Measurements from ENCODE around the gene ESRRA.

DNA sequence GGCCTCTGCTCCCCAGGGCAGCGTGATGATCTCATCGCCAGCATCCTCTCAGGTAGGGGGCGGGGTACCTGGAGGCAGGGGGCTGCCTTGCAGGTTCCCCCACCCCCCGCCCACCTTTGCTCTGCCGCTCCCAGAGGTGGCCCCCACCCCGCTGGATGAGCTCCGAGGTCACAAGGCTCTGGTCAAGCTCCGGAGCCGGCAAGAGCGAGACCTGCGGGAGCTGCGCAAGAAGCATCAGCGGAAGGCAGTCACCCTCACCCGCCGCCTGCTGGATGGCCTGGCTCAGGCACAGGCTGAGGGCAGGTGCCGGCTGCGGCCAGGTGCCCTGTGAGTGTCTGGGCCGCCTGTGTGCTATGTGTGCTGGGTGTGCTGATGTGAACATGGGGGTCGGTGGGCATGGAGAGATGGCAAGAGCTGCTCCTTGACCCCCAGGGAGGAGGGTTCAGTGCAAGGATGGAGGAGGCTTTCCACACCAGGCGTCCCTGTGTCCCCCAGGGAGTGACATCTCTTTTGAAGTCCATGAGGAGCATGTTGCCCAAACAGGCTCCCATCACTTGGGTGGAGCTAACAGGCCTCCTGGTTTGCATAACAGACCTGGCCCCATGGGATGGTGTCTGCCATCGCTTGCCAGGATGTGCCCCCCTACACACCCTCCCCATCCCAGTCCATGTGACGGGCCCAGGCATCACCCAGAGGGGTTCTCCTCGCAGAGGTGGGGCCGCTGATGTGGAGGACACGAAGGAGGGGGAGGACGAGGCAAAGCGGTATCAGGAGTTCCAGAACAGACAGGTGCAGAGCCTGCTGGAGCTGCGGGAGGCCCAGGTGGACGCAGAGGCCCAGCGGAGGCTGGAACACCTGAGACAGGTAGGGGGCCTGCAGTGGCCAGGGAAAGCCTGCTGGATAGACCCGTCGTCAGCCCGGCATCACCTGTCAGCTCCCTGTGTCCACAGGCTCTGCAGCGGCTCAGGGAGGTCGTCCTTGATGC is 39.9 kb upstream of the ESRRA start:
- TF ChIP-seq, protein P1, sequence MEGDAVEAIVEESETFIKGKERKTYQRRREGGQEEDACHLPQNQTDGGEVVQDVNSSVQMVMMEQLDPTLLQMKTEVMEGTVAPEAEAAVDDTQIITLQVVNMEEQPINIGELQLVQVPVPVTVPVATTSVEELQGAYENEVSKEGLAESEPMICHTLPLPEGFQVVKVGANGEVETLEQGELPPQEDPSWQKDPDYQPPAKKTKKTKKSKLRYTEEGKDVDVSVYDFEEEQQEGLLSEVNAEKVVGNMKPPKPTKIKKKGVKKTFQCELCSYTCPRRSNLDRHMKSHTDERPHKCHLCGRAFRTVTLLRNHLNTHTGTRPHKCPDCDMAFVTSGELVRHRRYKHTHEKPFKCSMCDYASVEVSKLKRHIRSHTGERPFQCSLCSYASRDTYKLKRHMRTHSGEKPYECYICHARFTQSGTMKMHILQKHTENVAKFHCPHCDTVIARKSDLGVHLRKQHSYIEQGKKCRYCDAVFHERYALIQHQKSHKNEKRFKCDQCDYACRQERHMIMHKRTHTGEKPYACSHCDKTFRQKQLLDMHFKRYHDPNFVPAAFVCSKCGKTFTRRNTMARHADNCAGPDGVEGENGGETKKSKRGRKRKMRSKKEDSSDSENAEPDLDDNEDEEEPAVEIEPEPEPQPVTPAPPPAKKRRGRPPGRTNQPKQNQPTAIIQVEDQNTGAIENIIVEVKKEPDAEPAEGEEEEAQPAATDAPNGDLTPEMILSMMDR (IDR thresholded peaks at IDR 0.05), result no peak
- no peak for TF ChIP-seq POLR2A (IDR thresholded peaks at IDR 0.05)
